GM23338 (cell line): ENCODE measurements around the gene CRYZ. TPM values are rescaled to one million over a fixed set of nuclear protein-coding genes. Genes with fewer than 3 reads are reported as not detected.

Source experiments
- ATAC-seq: fragments of 200-7000 bp; cut with Tn5 transposase; 3 replicates; pipeline ENCODE4 v1.9.1; 2020
- DNase-seq: peaks from one replicate; pipeline ENCODE4 v3.0.0-alpha.2; 2015; ENCODE audit warnings: low spot score
- H2AFZ ChIP-seq: fragments of 200-600 bp; sonication (generic); 2 replicates; pipeline ENCODE4 v1.8.0; 2016; ENCODE audit warnings: antibody characterized with exemption, mild to moderate bottlenecking, moderate library complexity
- H3F3A ChIP-seq: fragments of 200-600 bp; sonication (generic); replicated peaks from 2 replicates; pipeline ENCODE4 v1.8.0; 2017; ENCODE audit warnings: antibody characterized with exemption, mixed run types, low read depth
- H3K27ac ChIP-seq: fragments of 200-600 bp; sonication (generic); 2 replicates; pipeline ENCODE4 v1.6.1; 2016; ENCODE audit warnings: low read depth
- H3K27me3 ChIP-seq: fragments of 200-600 bp; sonication (generic); 2 replicates; pipeline ENCODE4 v1.8.0; 2016; ENCODE audit warnings: mild to moderate bottlenecking, mixed run types, moderate library complexity; ENCODE audit not compliant: insufficient read depth
- H3K36me3 ChIP-seq: fragments of 200-600 bp; sonication (generic); 2 replicates; pipeline ENCODE4 v1.8.0; 2016; ENCODE audit warnings: mild to moderate bottlenecking; ENCODE audit not compliant: insufficient read depth
- H3K4me1 ChIP-seq: fragments of 200-600 bp; sonication (generic); 2 replicates; pipeline ENCODE4 v1.8.0; 2016; ENCODE audit warnings: mild to moderate bottlenecking, moderate library complexity; ENCODE audit not compliant: insufficient read depth
- H3K4me2 ChIP-seq: fragments of 200-600 bp; sonication (generic); 2 replicates; pipeline ENCODE4 v1.7.1; 2017; ENCODE audit warnings: mixed run types
- H3K4me3 ChIP-seq: fragments of 200-600 bp; sonication (generic); 2 replicates; pipeline ENCODE4 v1.6.1; 2016; ENCODE audit warnings: mixed run types
- H3K79me2 ChIP-seq: fragments of 200-600 bp; sonication (generic); replicated peaks from 2 replicates; pipeline ENCODE4 v1.8.0; 2017; ENCODE audit warnings: mild to moderate bottlenecking; ENCODE audit not compliant: insufficient read depth
- H3K9me2 ChIP-seq: fragments of 200-600 bp; sonication (generic); 2 replicates; pipeline ENCODE4 v1.8.0; 2017; ENCODE audit not compliant: insufficient read depth
- H4K20me1 ChIP-seq: fragments of 200-600 bp; sonication (generic); replicated peaks from 2 replicates; pipeline ENCODE4 v1.8.0; 2017; ENCODE audit warnings: mild to moderate bottlenecking; ENCODE audit not compliant: insufficient read depth
- H3K27ac Mint-ChIP-seq: 2 replicates; pipeline ENCODE4 v1.8.0; 2020; ENCODE audit warnings: inconsistent platforms, mild to moderate bottlenecking, moderate library complexity, mixed read lengths
- H3K27me3 Mint-ChIP-seq: 3 replicates; pipeline ENCODE4 v1.8.0; 2022; ENCODE audit warnings: low read depth, mild to moderate bottlenecking, moderate library complexity, mixed read lengths, inconsistent platforms; ENCODE audit not compliant: insufficient read depth, poor library complexity
- H3K36me3 Mint-ChIP-seq: 3 replicates; pipeline ENCODE4 v1.8.0; 2021; ENCODE audit warnings: low read depth, mild to moderate bottlenecking, inconsistent platforms, moderate library complexity, mixed read lengths
- H3K4me1 Mint-ChIP-seq: 3 replicates; pipeline ENCODE4 v1.8.0; 2020; ENCODE audit warnings: mild to moderate bottlenecking, inconsistent platforms, mixed read lengths
- H3K4me3 Mint-ChIP-seq: 3 replicates; pipeline ENCODE4 v1.8.0; 2021; ENCODE audit warnings: moderate library complexity, mild to moderate bottlenecking, inconsistent platforms, mixed read lengths
- H3K9me3 Mint-ChIP-seq: 3 replicates; pipeline ENCODE4 v1.8.0; 2020; ENCODE audit warnings: moderate library complexity, mild to moderate bottlenecking, inconsistent platforms, mixed read lengths
- CREB1 ChIP-seq: fragments of 250-450 bp; sonication (Bioruptor Pico); IDR thresholded peaks from 2 replicates; pipeline ENCODE4 v1.5.0; 2020; ENCODE audit warnings: low read depth, mild to moderate bottlenecking, moderate library complexity
- ETS1 ChIP-seq: IDR thresholded peaks from 2 replicates; pipeline ENCODE4 v1.6.1; 2016; ENCODE audit warnings: antibody characterized with exemption
- EZH2 ChIP-seq: fragments of 200-600 bp; sonication (generic); IDR thresholded peaks from one replicate; pipeline ENCODE4 v1.8.0; 2017; ENCODE audit warnings: antibody characterized with exemption, mild to moderate bottlenecking, low read depth; ENCODE audit not compliant: unreplicated experiment
- EZH2phosphoT487 ChIP-seq: fragments of 200-600 bp; sonication (generic); IDR thresholded peaks from one replicate; pipeline ENCODE4 v1.8.1; 2018; ENCODE audit warnings: antibody characterized with exemption; ENCODE audit not compliant: unreplicated experiment
- JUNB ChIP-seq: IDR thresholded peaks from one replicate; pipeline ENCODE4 v1.6.1; 2016; ENCODE audit warnings: antibody characterized with exemption; ENCODE audit not compliant: unreplicated experiment
- NANOG ChIP-seq: IDR thresholded peaks from 2 replicates; pipeline ENCODE4 v1.6.1; 2016; ENCODE audit warnings: antibody characterized with exemption, borderline replicate concordance
- POLR2AphosphoS5 ChIP-seq: IDR thresholded peaks from 2 replicates; pipeline ENCODE4 v1.6.1; 2016; ENCODE audit warnings: antibody characterized with exemption, low read depth
- REST ChIP-seq: IDR thresholded peaks from one replicate; pipeline ENCODE4 v1.6.1; 2018; ENCODE audit warnings: antibody characterized with exemption; ENCODE audit not compliant: unreplicated experiment
- STAT1 ChIP-seq: IDR thresholded peaks from one replicate; pipeline ENCODE4 v1.6.1; 2016; ENCODE audit warnings: antibody characterized with exemption; ENCODE audit not compliant: unreplicated experiment
- ZNF331 ChIP-seq: fragments of 250-450 bp; sonication (Bioruptor Pico); IDR thresholded peaks from 2 replicates; pipeline ENCODE4 v1.5.0; 2020; ENCODE audit warnings: low read depth, mild to moderate bottlenecking, moderate library complexity
- polyA plus RNA-seq: library from polyadenylated mRNA; unstranded; fragments of >200 nt; fragmentation: Nextera tagmentation; extraction: Ambion mirVana; gene quantifications from 2 replicates; pipeline ENCODE4 v1.2.1, GENCODE V29; 2016
- total RNA-seq: library from RNA; depleted of rRNA; stranded (reverse); fragments of >200 nt; shearing (Covaris generic); gene quantifications from 2 replicates; pipeline ENCODE4 v1.2.3, GENCODE V29; 2014
- TF ChIP-seq, protein P1 (sequence below), 2 experiments: fragments of 200-600 bp in 1 of 2; sonication (generic) in 1 of 2; conservative IDR thresholded peaks; 2 replicates each; pipeline versions ENCODE4 v1.5.1 to v1.6.1; 2016 to 2017; ENCODE audit warnings: antibody characterized with exemption in 2 of 2, low read depth in 2 of 2, mild to moderate bottlenecking in 2 of 2, moderate library complexity in 1 of 2
- TF ChIP-seq, protein P2 (sequence below): fragments of 250-450 bp; sonication (Bioruptor Pico); IDR thresholded peaks from 2 replicates; pipeline ENCODE4 v1.5.0; 2020; ENCODE audit warnings: mild to moderate bottlenecking, moderate library complexity

CRYZ gene
- total and polyA plus RNA-seq, 2 experiments from 2014 or later, result 45.7 to 57.8 TPM

- no peaks in the 10 kb centered on the region for H3K27me3 ChIP-seq
- H2AFZ ChIP-seq, result no peak overlapping the region
- no peak overlapping the region for H3K27ac Mint-ChIP-seq
- H3K4me1 Mint-ChIP-seq, result no peaks in the 10 kb centered on the region
- no peaks in the 10 kb centered on the region for H3K9me3 Mint-ChIP-seq
- no peak overlapping the region for H3K4me3 ChIP-seq
- H3K36me3 Mint-ChIP-seq, result peaks cover 4% of the 10 kb centered on the region; the same call in 1 of the 3 replicates
- H3K27ac ChIP-seq, result no peak overlapping the region
- H3K79me2 ChIP-seq, result no peaks in the 10 kb centered on the region
- peaks cover 9% of the 10 kb centered on the region; the same call in 1 of the 2 replicates for H3K4me1 ChIP-seq
- H3K4me2 ChIP-seq, result no peak overlapping the region
- no peak for TF ChIP-seq ETS1
- TF ChIP-seq, protein P1, sequence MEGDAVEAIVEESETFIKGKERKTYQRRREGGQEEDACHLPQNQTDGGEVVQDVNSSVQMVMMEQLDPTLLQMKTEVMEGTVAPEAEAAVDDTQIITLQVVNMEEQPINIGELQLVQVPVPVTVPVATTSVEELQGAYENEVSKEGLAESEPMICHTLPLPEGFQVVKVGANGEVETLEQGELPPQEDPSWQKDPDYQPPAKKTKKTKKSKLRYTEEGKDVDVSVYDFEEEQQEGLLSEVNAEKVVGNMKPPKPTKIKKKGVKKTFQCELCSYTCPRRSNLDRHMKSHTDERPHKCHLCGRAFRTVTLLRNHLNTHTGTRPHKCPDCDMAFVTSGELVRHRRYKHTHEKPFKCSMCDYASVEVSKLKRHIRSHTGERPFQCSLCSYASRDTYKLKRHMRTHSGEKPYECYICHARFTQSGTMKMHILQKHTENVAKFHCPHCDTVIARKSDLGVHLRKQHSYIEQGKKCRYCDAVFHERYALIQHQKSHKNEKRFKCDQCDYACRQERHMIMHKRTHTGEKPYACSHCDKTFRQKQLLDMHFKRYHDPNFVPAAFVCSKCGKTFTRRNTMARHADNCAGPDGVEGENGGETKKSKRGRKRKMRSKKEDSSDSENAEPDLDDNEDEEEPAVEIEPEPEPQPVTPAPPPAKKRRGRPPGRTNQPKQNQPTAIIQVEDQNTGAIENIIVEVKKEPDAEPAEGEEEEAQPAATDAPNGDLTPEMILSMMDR (conservative IDR thresholded peaks at IDR 0.05; ENCODE audit: low read depth in 2 of 2), result no peak
- TF ChIP-seq NANOG, result no peak
- no peak for TF ChIP-seq STAT1
- no peak for TF ChIP-seq EZH2
- no peak for TF ChIP-seq POLR2AphosphoS5
- TF ChIP-seq, protein P2, sequence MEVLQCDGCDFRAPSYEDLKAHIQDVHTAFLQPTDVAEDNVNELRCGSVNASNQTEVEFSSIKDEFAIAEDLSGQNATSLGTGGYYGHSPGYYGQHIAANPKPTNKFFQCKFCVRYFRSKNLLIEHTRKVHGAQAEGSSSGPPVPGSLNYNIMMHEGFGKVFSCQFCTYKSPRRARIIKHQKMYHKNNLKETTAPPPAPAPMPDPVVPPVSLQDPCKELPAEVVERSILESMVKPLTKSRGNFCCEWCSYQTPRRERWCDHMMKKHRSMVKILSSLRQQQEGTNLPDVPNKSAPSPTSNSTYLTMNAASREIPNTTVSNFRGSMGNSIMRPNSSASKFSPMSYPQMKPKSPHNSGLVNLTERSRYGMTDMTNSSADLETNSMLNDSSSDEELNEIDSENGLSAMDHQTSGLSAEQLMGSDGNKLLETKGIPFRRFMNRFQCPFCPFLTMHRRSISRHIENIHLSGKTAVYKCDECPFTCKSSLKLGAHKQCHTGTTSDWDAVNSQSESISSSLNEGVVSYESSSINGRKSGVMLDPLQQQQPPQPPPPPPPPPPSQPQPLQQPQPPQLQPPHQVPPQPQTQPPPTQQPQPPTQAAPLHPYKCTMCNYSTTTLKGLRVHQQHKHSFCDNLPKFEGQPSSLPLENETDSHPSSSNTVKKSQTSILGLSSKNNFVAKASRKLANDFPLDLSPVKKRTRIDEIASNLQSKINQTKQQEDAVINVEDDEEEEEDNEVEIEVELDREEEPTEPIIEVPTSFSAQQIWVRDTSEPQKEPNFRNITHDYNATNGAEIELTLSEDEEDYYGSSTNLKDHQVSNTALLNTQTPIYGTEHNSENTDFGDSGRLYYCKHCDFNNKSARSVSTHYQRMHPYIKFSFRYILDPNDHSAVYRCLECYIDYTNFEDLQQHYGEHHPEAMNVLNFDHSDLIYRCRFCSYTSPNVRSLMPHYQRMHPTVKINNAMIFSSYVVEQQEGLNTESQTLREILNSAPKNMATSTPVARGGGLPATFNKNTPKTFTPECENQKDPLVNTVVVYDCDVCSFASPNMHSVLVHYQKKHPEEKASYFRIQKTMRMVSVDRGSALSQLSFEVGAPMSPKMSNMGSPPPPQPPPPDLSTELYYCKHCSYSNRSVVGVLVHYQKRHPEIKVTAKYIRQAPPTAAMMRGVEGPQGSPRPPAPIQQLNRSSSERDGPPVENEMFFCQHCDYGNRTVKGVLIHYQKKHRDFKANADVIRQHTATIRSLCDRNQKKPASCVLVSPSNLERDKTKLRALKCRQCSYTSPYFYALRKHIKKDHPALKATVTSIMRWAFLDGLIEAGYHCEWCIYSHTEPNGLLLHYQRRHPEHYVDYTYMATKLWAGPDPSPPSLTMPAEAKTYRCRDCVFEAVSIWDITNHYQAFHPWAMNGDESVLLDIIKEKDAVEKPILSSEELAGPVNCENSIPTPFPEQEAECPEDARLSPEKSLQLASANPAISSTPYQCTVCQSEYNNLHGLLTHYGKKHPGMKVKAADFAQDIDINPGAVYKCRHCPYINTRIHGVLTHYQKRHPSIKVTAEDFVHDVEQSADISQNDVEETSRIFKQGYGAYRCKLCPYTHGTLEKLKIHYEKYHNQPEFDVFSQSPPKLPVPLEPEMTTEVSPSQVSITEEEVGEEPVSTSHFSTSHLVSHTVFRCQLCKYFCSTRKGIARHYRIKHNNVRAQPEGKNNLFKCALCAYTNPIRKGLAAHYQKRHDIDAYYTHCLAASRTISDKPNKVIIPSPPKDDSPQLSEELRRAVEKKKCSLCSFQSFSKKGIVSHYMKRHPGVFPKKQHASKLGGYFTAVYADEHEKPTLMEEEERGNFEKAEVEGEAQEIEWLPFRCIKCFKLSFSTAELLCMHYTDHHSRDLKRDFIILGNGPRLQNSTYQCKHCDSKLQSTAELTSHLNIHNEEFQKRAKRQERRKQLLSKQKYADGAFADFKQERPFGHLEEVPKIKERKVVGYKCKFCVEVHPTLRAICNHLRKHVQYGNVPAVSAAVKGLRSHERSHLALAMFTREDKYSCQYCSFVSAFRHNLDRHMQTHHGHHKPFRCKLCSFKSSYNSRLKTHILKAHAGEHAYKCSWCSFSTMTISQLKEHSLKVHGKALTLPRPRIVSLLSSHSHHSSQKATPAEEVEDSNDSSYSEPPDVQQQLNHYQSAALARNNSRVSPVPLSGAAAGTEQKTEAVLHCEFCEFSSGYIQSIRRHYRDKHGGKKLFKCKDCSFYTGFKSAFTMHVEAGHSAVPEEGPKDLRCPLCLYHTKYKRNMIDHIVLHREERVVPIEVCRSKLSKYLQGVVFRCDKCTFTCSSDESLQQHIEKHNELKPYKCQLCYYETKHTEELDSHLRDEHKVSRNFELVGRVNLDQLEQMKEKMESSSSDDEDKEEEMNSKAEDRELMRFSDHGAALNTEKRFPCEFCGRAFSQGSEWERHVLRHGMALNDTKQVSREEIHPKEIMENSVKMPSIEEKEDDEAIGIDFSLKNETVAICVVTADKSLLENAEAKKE, result no peak
- no peak for TF ChIP-seq REST
- TF ChIP-seq CREB1 (CRISPR knock-in tag), result no peak
- TF ChIP-seq ZNF331, result no peak
- no peak for TF ChIP-seq JUNB
- TF ChIP-seq EZH2phosphoT487, result no peak
- H4K20me1 ChIP-seq, result peaks cover 4% of the 10 kb centered on the region; the same call in 1 of the 2 replicates
- H3K36me3 ChIP-seq, result 0 out of 2 replicates have a peak, but pooled peaks cover 19% of the 10 kb centered on the region
- no peak for ATAC-seq
- H3K9me2 ChIP-seq, result no peaks in the 10 kb centered on the region
- DNase-seq, result no peak
- no peaks in the 10 kb centered on the region for H3K27me3 Mint-ChIP-seq
- H3K4me3 Mint-ChIP-seq, result no peak overlapping the region
- H3F3A ChIP-seq, result no peaks in the 10 kb centered on the region
These were observed 17.7 kb downstream of the CRYZ start for GRCh38 chr1:74715236-74715502.
